Dermis blood vessel endothelial cell (primary cell): ENCODE measurements around the gene ZNF664. TPM values are rescaled to one million over a fixed set of nuclear protein-coding genes. Genes with fewer than 3 reads are reported as not detected.
A peak's percentile ranks its signal among the peaks of the same experiment; 100 is the strongest.

ENCODE experiments used
- DNase-seq: peaks from one replicate; pipeline ENCODE4 v3.0.0; 2010
- total RNA-seq: library from RNA; depleted of rRNA; stranded (reverse); fragments of >200 nt; gene quantifications from 2 replicates; pipeline ENCODE4 v1.2.3, GENCODE V29; 2014

Gene ZNF664
- total RNA-seq, result 51.1 and 68.9 TPM in 2 replicates

- DNase-seq, result peak; percentile 93
Measured at GRCh38 chr12:123972457-123973401, at the start of gene ZNF664, which contains the start of gene CCDC92. ZNF664 (plus strand) TSS chr12:123973215; CDS start chr12:124012145, 38,930 bp downstream. CCDC92 (minus strand) TSS chr12:123972831; CDS start chr12:123944305, 28,526 bp downstream.

GRCh38 chr12:123923927-123924326 is 49.1 kb upstream of the ZNF664 start:
- DNase-seq, result no peak

- DNase-seq, result no peak
Measured at GRCh38 chr12:123924539-123924938, 48.5 kb upstream of the ZNF664 start.

- DNase-seq, result no peak
Measured at GRCh38 chr12:123928274-123928865, 44.6 kb upstream of the ZNF664 start.

GRCh38 chr12:123928897-123929296 is 44.1 kb upstream of the ZNF664 start:
- no peak for DNase-seq

GRCh38 chr12:123929946-123930583 is 43.0 kb upstream of the ZNF664 start:
- no peak for DNase-seq

- DNase-seq, result no peak
Measured at GRCh38 chr12:123931686-123932321, 41.2 kb upstream of the ZNF664 start.

GRCh38 chr12:123933214-123933613 is 39.8 kb upstream of the ZNF664 start:
- no peak for DNase-seq

- DNase-seq, result no peak
Measured at GRCh38 chr12:123934016-123934620, 38.9 kb upstream of the ZNF664 start.

- DNase-seq, result no peak
Measured at GRCh38 chr12:123934829-123935228, 38.2 kb upstream of the ZNF664 start.

GRCh38 chr12:123935956-123936355 is 37.1 kb upstream of the ZNF664 start:
- DNase-seq, result no peak

- DNase-seq, result no peak
Measured at GRCh38 chr12:123936471-123936870, 36.5 kb upstream of the ZNF664 start.

GRCh38 chr12:123936956-123937706 is 35.9 kb upstream of the ZNF664 start:
- no peak for DNase-seq

GRCh38 chr12:123937707-123938591 is 35.1 kb upstream of the ZNF664 start:
- no peak for DNase-seq

GRCh38 chr12:123938679-123939480 is 34.1 kb upstream of the ZNF664 start:
- peak; percentile 24 for DNase-seq

GRCh38 chr12:123939716-123940626 is 33.0 kb upstream of the ZNF664 start:
- no peak for DNase-seq

GRCh38 chr12:123940627-123940966 is 32.4 kb upstream of the ZNF664 start:
- DNase-seq, result no peak

- no peak for DNase-seq
Measured at GRCh38 chr12:123941000-123941399, 32.0 kb upstream of the ZNF664 start.
